NCI-H345 treated with DMSO at 0.1 percent for 48 hours (cell line): ENCODE results near the gene MTX1.
"Not testable (repeated sequence)": the region's sequence is repeated elsewhere in the genome, so short reads cannot be mapped to it uniquely, and the experiment has no call there.

Experiments
- DNase-seq: peaks from one replicate; lab custom pipeline; 2025; ENCODE audit not compliant: unreplicated experiment; lab: John Stamatoyannopoulos, UW

Gene MTX1

GRCh38 chr1:155188268-155188667 is 20.2 kb upstream of the MTX1 start:
- DNase-seq = no peak

- not testable (repeated sequence) for DNase-seq
Measured at GRCh38 chr1:155189926-155190325, 18.6 kb upstream of the MTX1 start.

- DNase-seq = no peak
Measured at GRCh38 chr1:155191904-155192303, 16.6 kb upstream of the MTX1 start.

GRCh38 chr1:155192346-155193274 is 15.9 kb upstream of the MTX1 start:
- DNase-seq = peak; percentile 84

GRCh38 chr1:155193275-155193990 is 15.1 kb upstream of the MTX1 start:
- DNase-seq = peak; percentile 96

- not testable (repeated sequence) for DNase-seq
Measured at GRCh38 chr1:155193991-155194240, 14.6 kb upstream of the MTX1 start.

GRCh38 chr1:155195201-155196102 is 13.0 kb upstream of the MTX1 start:
- DNase-seq = no peak

GRCh38 chr1:155196103-155196892 is 12.2 kb upstream of the MTX1 start:
- no peak for DNase-seq

- DNase-seq = no peak
Measured at GRCh38 chr1:155196893-155197638, 11.4 kb upstream of the MTX1 start.

GRCh38 chr1:155197901-155198546 is 10.5 kb upstream of the MTX1 start:
- no peak for DNase-seq

- DNase-seq = no peak
Measured at GRCh38 chr1:155198547-155198906, 10.0 kb upstream of the MTX1 start.

GRCh38 chr1:155199792-155200191 is 8.7 kb upstream of the MTX1 start:
- no peak for DNase-seq

- DNase-seq = no peak
Measured at GRCh38 chr1:155200920-155201319, 7.6 kb upstream of the MTX1 start.

GRCh38 chr1:155202198-155202597 is 6.3 kb upstream of the MTX1 start:
- no peak for DNase-seq

GRCh38 chr1:155202731-155203515 is 5.6 kb upstream of the MTX1 start:
- no peak for DNase-seq

GRCh38 chr1:155205035-155205434 is 3.5 kb upstream of the MTX1 start:
- DNase-seq = no peak

- no peak for DNase-seq
Measured at GRCh38 chr1:155205969-155206593, 2.4 kb upstream of the MTX1 start.
